Chondrocyte (in vitro differentiated cells): ENCODE results near the gene KIF2B. TPM values are rescaled to one million over a fixed set of nuclear protein-coding genes. Genes with fewer than 3 reads are reported as not detected.

Source experiments
- DNase-seq: peaks from one replicate; pipeline ENCODE4 v3.0.0; 2021; ENCODE audit warnings: mixed read lengths, low spot score
- H3K27ac Mint-ChIP-seq: one replicate; pipeline ENCODE4 v1.8.0; 2021; ENCODE audit warnings: mild to moderate bottlenecking, moderate library complexity, mixed read lengths; ENCODE audit not compliant: unreplicated experiment
- H3K27me3 Mint-ChIP-seq: 2 replicates; pipeline ENCODE4 v1.8.0; 2021; ENCODE audit warnings: low read depth, mixed read lengths
- H3K36me3 Mint-ChIP-seq: 2 replicates; pipeline ENCODE4 v1.8.0; 2021; ENCODE audit warnings: low read depth, mixed read lengths
- H3K4me1 Mint-ChIP-seq: 2 replicates; pipeline ENCODE4 v1.8.0; 2021; ENCODE audit warnings: low read depth, mild to moderate bottlenecking, mixed read lengths
- H3K4me3 Mint-ChIP-seq: one replicate; pipeline ENCODE4 v1.8.0; 2021; ENCODE audit warnings: mild to moderate bottlenecking, moderate library complexity, mixed read lengths; ENCODE audit not compliant: unreplicated experiment
- H3K9me3 Mint-ChIP-seq: 2 replicates; pipeline ENCODE4 v1.8.0; 2021; ENCODE audit warnings: low read depth, mixed read lengths
- total RNA-seq: library from RNA; stranded (reverse); gene quantifications from 3 replicates; pipeline ENCODE4 v1.2.1, GENCODE V29; 2021
- TF ChIP-seq, protein P1 (sequence below): fragments of 200-600 bp; sonication (generic); IDR thresholded peaks from 2 replicates; pipeline ENCODE4 v1.5.0; 2021; ENCODE audit warnings: antibody characterized with exemption, mild to moderate bottlenecking, moderate library complexity

Gene KIF2B
- total RNA-seq, 1 donor from 2014 or later: not detected

DNA sequence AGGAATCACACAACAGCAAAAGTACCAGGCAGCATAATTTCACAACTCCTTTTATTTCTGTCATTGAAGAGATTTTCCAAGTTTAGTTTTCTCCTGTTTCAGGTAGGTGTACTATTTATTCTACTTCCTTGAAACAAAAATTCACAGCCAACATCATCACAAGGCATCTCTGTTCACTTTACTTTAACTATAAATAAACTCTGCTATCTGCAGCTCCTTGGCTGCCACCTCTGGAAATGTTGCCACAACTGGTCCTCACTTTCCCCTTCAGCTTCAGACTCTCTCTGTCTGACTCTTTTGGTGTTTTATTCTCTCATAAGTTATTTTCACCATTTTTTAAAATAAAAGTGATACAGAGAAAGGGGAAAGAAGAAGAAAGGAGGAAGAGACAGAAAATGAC is 27.9 kb upstream of the KIF2B start:
- H3K27me3 Mint-ChIP-seq: peaks cover 6% of the 10 kb centered on the region
- H3K27ac Mint-ChIP-seq: no peak overlapping the region
- H3K9me3 Mint-ChIP-seq: no peaks in the 10 kb centered on the region
- no peak overlapping the region for H3K4me3 Mint-ChIP-seq
- TF ChIP-seq, protein P1, sequence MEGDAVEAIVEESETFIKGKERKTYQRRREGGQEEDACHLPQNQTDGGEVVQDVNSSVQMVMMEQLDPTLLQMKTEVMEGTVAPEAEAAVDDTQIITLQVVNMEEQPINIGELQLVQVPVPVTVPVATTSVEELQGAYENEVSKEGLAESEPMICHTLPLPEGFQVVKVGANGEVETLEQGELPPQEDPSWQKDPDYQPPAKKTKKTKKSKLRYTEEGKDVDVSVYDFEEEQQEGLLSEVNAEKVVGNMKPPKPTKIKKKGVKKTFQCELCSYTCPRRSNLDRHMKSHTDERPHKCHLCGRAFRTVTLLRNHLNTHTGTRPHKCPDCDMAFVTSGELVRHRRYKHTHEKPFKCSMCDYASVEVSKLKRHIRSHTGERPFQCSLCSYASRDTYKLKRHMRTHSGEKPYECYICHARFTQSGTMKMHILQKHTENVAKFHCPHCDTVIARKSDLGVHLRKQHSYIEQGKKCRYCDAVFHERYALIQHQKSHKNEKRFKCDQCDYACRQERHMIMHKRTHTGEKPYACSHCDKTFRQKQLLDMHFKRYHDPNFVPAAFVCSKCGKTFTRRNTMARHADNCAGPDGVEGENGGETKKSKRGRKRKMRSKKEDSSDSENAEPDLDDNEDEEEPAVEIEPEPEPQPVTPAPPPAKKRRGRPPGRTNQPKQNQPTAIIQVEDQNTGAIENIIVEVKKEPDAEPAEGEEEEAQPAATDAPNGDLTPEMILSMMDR: no peak
- no peaks in the 10 kb centered on the region for H3K36me3 Mint-ChIP-seq
- H3K4me1 Mint-ChIP-seq: no peaks in the 10 kb centered on the region
- no peak for DNase-seq

DNA sequence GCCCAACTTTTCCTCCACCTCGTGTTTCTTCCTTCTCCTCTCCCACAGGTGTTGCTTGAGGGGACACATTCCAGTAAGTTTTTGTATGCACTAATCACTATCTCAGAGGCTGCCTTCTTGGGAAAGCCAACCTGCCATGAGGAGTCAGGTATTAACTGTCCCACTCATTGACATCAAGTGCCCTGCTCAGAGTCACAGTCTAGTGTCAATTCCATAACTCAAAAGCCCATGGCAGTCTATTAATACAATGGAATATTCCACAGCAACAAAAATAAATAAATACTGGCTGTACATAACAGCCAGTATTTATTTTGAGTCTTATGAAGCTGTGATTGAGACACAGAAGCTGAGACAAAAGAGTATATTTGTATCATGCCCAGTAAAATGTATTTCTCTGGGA is 26.1 kb upstream of the KIF2B start:
- H3K27me3 Mint-ChIP-seq: peaks cover 5% of the 10 kb centered on the region
- no peaks in the 10 kb centered on the region for H3K36me3 Mint-ChIP-seq
- H3K4me1 Mint-ChIP-seq: no peaks in the 10 kb centered on the region
- H3K9me3 Mint-ChIP-seq: no peaks in the 10 kb centered on the region
- H3K4me3 Mint-ChIP-seq: no peak overlapping the region
- H3K27ac Mint-ChIP-seq: no peak overlapping the region
- no peak for DNase-seq
- TF ChIP-seq, protein P1: no peak

DNA sequence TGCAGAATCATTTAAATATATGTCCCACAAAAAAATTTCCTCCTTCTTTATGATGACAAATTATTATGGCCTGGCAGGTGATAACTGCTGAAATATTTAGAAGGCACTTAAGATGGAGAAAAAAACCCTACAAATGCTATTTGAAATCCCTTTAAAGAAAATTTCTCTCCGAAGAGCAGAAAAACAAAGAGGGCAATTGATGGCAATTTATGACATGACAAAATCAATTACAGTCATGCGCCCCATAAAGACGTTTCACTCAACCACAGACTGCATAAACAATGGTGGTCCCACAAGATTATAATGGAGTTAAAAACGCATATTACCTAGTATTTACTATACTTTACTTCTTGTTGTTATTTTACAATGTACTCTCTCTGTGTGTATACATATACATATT is 25.2 kb upstream of the KIF2B start:
- no peak for DNase-seq
- H3K36me3 Mint-ChIP-seq: no peaks in the 10 kb centered on the region
- H3K9me3 Mint-ChIP-seq: no peaks in the 10 kb centered on the region
- H3K27me3 Mint-ChIP-seq: peaks cover 5% of the 10 kb centered on the region
- TF ChIP-seq, protein P1: no peak
- H3K4me1 Mint-ChIP-seq: no peaks in the 10 kb centered on the region
- no peak overlapping the region for H3K4me3 Mint-ChIP-seq
- no peak overlapping the region for H3K27ac Mint-ChIP-seq

DNA sequence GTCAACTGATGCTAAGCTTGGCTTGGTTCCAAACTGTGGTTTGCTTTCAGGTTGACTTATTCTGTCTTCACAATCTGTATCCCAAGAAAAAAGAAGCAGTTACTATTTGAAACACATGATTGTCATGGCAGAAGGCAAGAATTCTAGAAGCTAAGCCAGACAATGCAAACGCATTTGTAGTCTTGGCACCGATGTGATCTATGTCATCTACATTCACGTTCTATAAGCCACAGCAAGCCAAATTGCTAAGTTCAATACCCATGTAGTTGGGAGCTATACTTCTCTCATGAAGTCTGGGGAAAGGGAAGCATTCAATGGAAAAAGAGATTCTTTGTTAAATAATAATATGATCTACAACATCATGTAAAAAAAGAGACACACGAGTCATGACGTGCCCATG is 18.3 kb upstream of the KIF2B start:
- peaks cover 7% of the 10 kb centered on the region for H3K27me3 Mint-ChIP-seq
- no peak for DNase-seq
- H3K9me3 Mint-ChIP-seq: peaks cover 2% of the 10 kb centered on the region
- no peak overlapping the region for H3K27ac Mint-ChIP-seq
- H3K4me1 Mint-ChIP-seq: no peaks in the 10 kb centered on the region
- H3K4me3 Mint-ChIP-seq: no peak overlapping the region
- TF ChIP-seq, protein P1: no peak
- H3K36me3 Mint-ChIP-seq: no peaks in the 10 kb centered on the region

DNA sequence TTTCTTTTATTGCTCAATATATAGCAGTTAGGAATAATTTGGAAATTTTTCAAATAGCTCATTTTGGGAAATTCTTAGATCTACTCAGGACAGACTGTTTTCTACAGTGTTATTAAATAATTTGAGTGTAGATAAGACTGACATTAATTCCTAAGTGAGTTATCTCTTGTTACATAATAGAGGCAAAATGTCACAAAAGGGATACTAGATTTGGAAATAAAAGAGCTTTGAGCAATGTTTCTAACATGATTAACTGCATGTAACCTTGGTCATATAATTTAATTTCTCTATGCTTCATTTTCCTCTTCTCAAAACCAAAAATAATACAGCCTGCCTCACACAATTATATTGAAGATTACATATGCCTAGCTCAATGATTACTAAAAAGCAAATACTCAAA is 16.3 kb upstream of the KIF2B start:
- no peaks in the 10 kb centered on the region for H3K4me1 Mint-ChIP-seq
- peaks cover 8% of the 10 kb centered on the region for H3K9me3 Mint-ChIP-seq
- H3K27ac Mint-ChIP-seq: no peak overlapping the region
- no peak overlapping the region for H3K4me3 Mint-ChIP-seq
- no peaks in the 10 kb centered on the region for H3K36me3 Mint-ChIP-seq
- DNase-seq: no peak
- TF ChIP-seq, protein P1: no peak
- H3K27me3 Mint-ChIP-seq: peaks cover 7% of the 10 kb centered on the region
